ENCODE data around the gene MAD1L1. TPM values are rescaled to one million over a fixed set of nuclear protein-coding genes. Genes with fewer than 3 reads are reported as not detected.

MAD1L1 gene
- total and polyA plus RNA-seq, 2 of the 13 experiments (the other 11 are each of a cell fraction or from before 2014, with no cell fraction given) = 17.4 to 64.7 TPM

GRCh38 chr7:2107386-2108070, 125.2 kb downstream of the MAD1L1 start:
- Histone ChIP-seq H3K27me3 (ENCODE audit: control insufficient read depth in 1 of 2, insufficient read depth in 2 of 2, low read length in 2 of 2) (no peaks in the 10 kb centered on the region), H3K79me2 (ENCODE audit: insufficient read depth, low read length) (peaks cover 5% of the 10 kb centered on the region), H3K9me3 (ENCODE audit: low read length) (no peaks in the 10 kb centered on the region), H3K36me3 (replicated peaks in 1 of 2; ENCODE audit: control insufficient read depth in 1 of 2, insufficient read depth in 2 of 2, low read length in 2 of 2) (peaks cover 1 to 8% of the 10 kb centered on the region in 2 experiments; a peak in 2 of 5 replicates), H3K27ac (ENCODE audit: extremely low read length, insufficient read depth, low read length) (no peak overlapping the region), H4K20me1 (ENCODE audit: insufficient read depth, low read length) (no peaks in the 10 kb centered on the region), H2AFZ (ENCODE audit: low read length) (no peak overlapping the region), H3K9ac (ENCODE audit: insufficient read depth, low read depth, low read length) (no peak overlapping the region), H3K4me2 (ENCODE audit: low read depth, low read length) (no peak overlapping the region), H3K4me3 (replicated peaks in 1 of 3; ENCODE audit: insufficient read depth in 1 of 3, low read depth in 2 of 3, low read length in 3 of 3) (no peak overlapping the region), H3K4me1 (ENCODE audit: insufficient read depth, low read length) (peaks cover 58% of the 10 kb centered on the region)
- POLR2A ChIA-PET = no interaction called here
- ATAC-seq (no peak), FAIRE-seq (no peak), DNase-seq (ENCODE audit: low spot score) (no peak)
- TF ChIP-seq HMG20A (CRISPR knock-in tag; IDR thresholded peaks at IDR 0.05; ENCODE audit: borderline replicate concordance) (no peak), TFAP4 (IDR thresholded peaks at IDR 0.05; ENCODE audit: borderline replicate concordance, low read depth) (no peak), MLX (CRISPR knock-in tag; IDR thresholded peaks at IDR 0.05) (no peak), ZNF563 (CRISPR knock-in tag; IDR thresholded peaks at IDR 0.05) (no peak), TAF1 (CRISPR knock-in tag; IDR thresholded peaks at IDR 0.05) (no peak), ZNF350 (CRISPR knock-in tag; IDR thresholded peaks at IDR 0.05; ENCODE audit: borderline replicate concordance, low read depth) (no peak), ZNF432 (CRISPR knock-in tag; IDR thresholded peaks at IDR 0.05; ENCODE audit: borderline replicate concordance) (no peak), JUN (CRISPR knock-in tag; IDR thresholded peaks at IDR 0.05) (no peak), YEATS4 (CRISPR knock-in tag; IDR thresholded peaks at IDR 0.05; ENCODE audit: borderline replicate concordance) (no peak), DBP (CRISPR knock-in tag; IDR thresholded peaks at IDR 0.05; ENCODE audit: not compliant biosample characterization) (no peak)
- WGBS (ENCODE audit: low lambda C conversion rate) = 97% methylated on average over 21 of the region's 21 CpGs
- CTCF ChIA-PET (ENCODE audit: low intra/inter-chr PET ratio, low total read pairs) = no interaction called here
- in situ Hi-C loops (cut with HindIII; ENCODE audit: extremely low pct_ligation_motif_present, low pct_unique_long_range_greater_than_20kb) (no loop called here), intact Hi-C loops (cut with micrococcal nuclease; ENCODE audit: unreplicated experiment) (loop anchor here (5.0 to 10.0 kb wide), 2 partner anchors 47 to 90 kb away; no protein-coding TSS in a partner anchor)
- no TSS peak for BruUV-seq (replicated peaks)

Measured in HepG2 (cell line).